ENCODE results near the gene EDNRA. TPM values are rescaled to one million over a fixed set of nuclear protein-coding genes. Genes with fewer than 3 reads are reported as not detected.

The EDNRA gene
- total RNA-seq, 1 donor from 2014 or later: 37.6 TPM

- peaks cover 5% of the 10 kb centered on the region for H3K9me3 Mint-ChIP-seq
- no peaks in the 10 kb centered on the region for H3K27me3 Mint-ChIP-seq
- no peak for TF ChIP-seq CTCF (conservative IDR thresholded peaks at IDR 0.05)
- H3K4me1 Mint-ChIP-seq (ENCODE audit: unreplicated experiment): peaks cover 25% of the 10 kb centered on the region
- peaks cover 20% of the 10 kb centered on the region for H3K36me3 Mint-ChIP-seq
- no peak for DNase-seq (ENCODE audit: extremely low spot score, unreplicated experiment)
- H3K27ac Mint-ChIP-seq: no peak overlapping the region
- no peak overlapping the region for H3K4me3 Mint-ChIP-seq
These were observed 10.2 kb downstream of the EDNRA start for GRCh38 chr4:147491086-147491485.

GRCh38 chr4:147492306-147492705 lies 11.4 kb downstream of the EDNRA start:
- no peak overlapping the region for H3K4me3 Mint-ChIP-seq
- no peaks in the 10 kb centered on the region for H3K27me3 Mint-ChIP-seq
- TF ChIP-seq CTCF (conservative IDR thresholded peaks at IDR 0.05): no peak
- DNase-seq (ENCODE audit: extremely low spot score, unreplicated experiment): no peak
- H3K36me3 Mint-ChIP-seq: peaks cover 14% of the 10 kb centered on the region
- H3K27ac Mint-ChIP-seq: no peak overlapping the region
- peaks cover 16% of the 10 kb centered on the region for H3K4me1 Mint-ChIP-seq (ENCODE audit: unreplicated experiment)
- peaks cover 5% of the 10 kb centered on the region for H3K9me3 Mint-ChIP-seq

GRCh38 chr4:147492761-147493160 lies 11.9 kb downstream of the EDNRA start:
- TF ChIP-seq CTCF (conservative IDR thresholded peaks at IDR 0.05): no peak
- H3K9me3 Mint-ChIP-seq: peaks cover 5% of the 10 kb centered on the region
- H3K36me3 Mint-ChIP-seq: peaks cover 11% of the 10 kb centered on the region
- DNase-seq (ENCODE audit: extremely low spot score, unreplicated experiment): no peak
- H3K4me3 Mint-ChIP-seq: no peak overlapping the region
- no peaks in the 10 kb centered on the region for H3K27me3 Mint-ChIP-seq
- no peak overlapping the region for H3K27ac Mint-ChIP-seq
- peaks cover 11% of the 10 kb centered on the region for H3K4me1 Mint-ChIP-seq (ENCODE audit: unreplicated experiment)

GRCh38 chr4:147493307-147493706 lies 12.4 kb downstream of the EDNRA start:
- Mint-ChIP-seq H3K27me3 (no peaks in the 10 kb centered on the region), H3K4me3 (no peak overlapping the region), H3K36me3 (peaks cover 11% of the 10 kb centered on the region), H3K27ac (no peak overlapping the region), H3K4me1 (ENCODE audit: unreplicated experiment) (peaks cover 7% of the 10 kb centered on the region), H3K9me3 (peaks cover 5% of the 10 kb centered on the region)
- no peak for DNase-seq (ENCODE audit: extremely low spot score, unreplicated experiment)
- TF ChIP-seq CTCF (conservative IDR thresholded peaks at IDR 0.05): no peak

- no peaks in the 10 kb centered on the region for H3K27me3 Mint-ChIP-seq
- H3K36me3 Mint-ChIP-seq: peaks cover 11% of the 10 kb centered on the region
- H3K27ac Mint-ChIP-seq: no peak overlapping the region
- H3K4me3 Mint-ChIP-seq: no peak overlapping the region
- peaks cover 5% of the 10 kb centered on the region for H3K9me3 Mint-ChIP-seq
- TF ChIP-seq CTCF (conservative IDR thresholded peaks at IDR 0.05): no peak
- peaks cover 7% of the 10 kb centered on the region for H3K4me1 Mint-ChIP-seq (ENCODE audit: unreplicated experiment)
- DNase-seq (ENCODE audit: extremely low spot score, unreplicated experiment): no peak
These were observed 13.4 kb downstream of the EDNRA start for GRCh38 chr4:147494301-147494700.

- H3K4me1 Mint-ChIP-seq (ENCODE audit: unreplicated experiment): peaks cover 7% of the 10 kb centered on the region
- TF ChIP-seq CTCF (conservative IDR thresholded peaks at IDR 0.05): no peak
- no peak overlapping the region for H3K4me3 Mint-ChIP-seq
- no peaks in the 10 kb centered on the region for H3K27me3 Mint-ChIP-seq
- H3K9me3 Mint-ChIP-seq: peaks cover 5% of the 10 kb centered on the region
- H3K36me3 Mint-ChIP-seq: peaks cover 9% of the 10 kb centered on the region
- no peak overlapping the region for H3K27ac Mint-ChIP-seq
- no peak for DNase-seq (ENCODE audit: extremely low spot score, unreplicated experiment)
These were observed 15.6 kb downstream of the EDNRA start for GRCh38 chr4:147496500-147496899.
